IMR-90 (cell line): ENCODE results near the gene RECK. TPM values are rescaled to one million over a fixed set of nuclear protein-coding genes. Genes with fewer than 3 reads are reported as not detected.

Source experiments
- ATAC-seq: fragments of 200-7000 bp; cut with Tn5 transposase; 2 replicates; pipeline ENCODE4 v1.9.1; 2020; ENCODE audit warnings: low read depth, mild to moderate bottlenecking, moderate library complexity
- BruUV-seq: library from RNA; stranded (reverse); fragments of 400-500 nt; replicated peaks from 2 replicates; lab custom pipeline; 2021; lab: Mats Ljungman, UMichigan
- CTCF ChIA-PET: fragments of 300-600 bp; formaldehyde crosslinking; extraction: SDS; loops from one replicate; lab custom pipeline; 2021; ENCODE audit warnings: antibody characterized with exemption; lab: Yijun Ruan, JAX
- POLR2A ChIA-PET: fragments of 300-600 bp; sonication (Branson Sonifier 250); formaldehyde crosslinking; loops from one replicate; lab custom pipeline; 2022; ENCODE audit warnings: antibody characterized with exemption; ENCODE audit not compliant: unreplicated experiment; lab: Charles Lee
- DNase-seq: peaks from one replicate; pipeline ENCODE4 v3.0.0; 2013
- H2AFZ ChIP-seq: replicated peaks from 2 replicates; pipeline ENCODE3; 2013; ENCODE audit warnings: low read length, mild to moderate bottlenecking; ENCODE audit not compliant: poor library complexity
- H2AK5ac ChIP-seq: 2 replicates; pipeline ENCODE4 v1.6.1; 2013; ENCODE audit warnings: low read depth, low read length, inconsistent platforms
- H2AK9ac ChIP-seq: replicated peaks from 2 replicates; pipeline ENCODE3; 2013; ENCODE audit warnings: mild to moderate bottlenecking, low read depth, low read length, moderate library complexity; ENCODE audit not compliant: poor library complexity
- H2BK120ac ChIP-seq: 2 replicates; pipeline ENCODE4 v1.6.1; 2013; ENCODE audit warnings: low read depth, low read length, inconsistent platforms
- H2BK15ac ChIP-seq: 3 replicates; pipeline ENCODE4 v1.6.1; 2013; ENCODE audit warnings: low read depth, low read length, inconsistent platforms
- H2BK20ac ChIP-seq: 2 replicates; pipeline ENCODE4 v1.6.1; 2013; ENCODE audit warnings: low read depth, mild to moderate bottlenecking, inconsistent platforms, low read length, moderate library complexity
- H2BK5ac ChIP-seq: 2 replicates; pipeline ENCODE4 v1.6.1; 2013; ENCODE audit warnings: mild to moderate bottlenecking, low read depth, low read length, inconsistent platforms; ENCODE audit not compliant: poor library complexity, severe bottlenecking
- H3K14ac ChIP-seq: replicated peaks from 2 replicates; pipeline ENCODE4 v1.6.1; 2013; ENCODE audit warnings: low read depth, low read length, inconsistent platforms
- H3K18ac ChIP-seq: 2 replicates; pipeline ENCODE4 v1.6.1; 2013; ENCODE audit warnings: low read depth, low read length, control low read depth
- H3K23ac ChIP-seq: 2 replicates; pipeline ENCODE4 v1.6.1; 2013; ENCODE audit warnings: low read depth, low read length, inconsistent platforms
- H3K27ac ChIP-seq: 2 replicates; pipeline ENCODE4 v1.5.1; 2013; ENCODE audit warnings: mild to moderate bottlenecking, control low read depth, low read length; ENCODE audit not compliant: insufficient read depth
- H3K27me3 ChIP-seq: 2 replicates; pipeline ENCODE4 v1.6.1; 2013; ENCODE audit warnings: low read length; ENCODE audit not compliant: control insufficient read depth, insufficient read depth
- H3K36me3 ChIP-seq: 2 replicates; pipeline ENCODE4 v1.6.1; 2013; ENCODE audit warnings: low read length, mixed read lengths; ENCODE audit not compliant: control insufficient read depth, insufficient read depth
- H3K4ac ChIP-seq: 2 replicates; pipeline ENCODE4 v1.6.1; 2013; ENCODE audit warnings: low read depth, low read length, inconsistent platforms
- H3K4me1 ChIP-seq: 2 replicates; pipeline ENCODE4 v1.6.1; 2013; ENCODE audit warnings: low read length, mixed read lengths; ENCODE audit not compliant: control insufficient read depth, insufficient read depth
- H3K4me2 ChIP-seq: 2 replicates; pipeline ENCODE4 v1.6.1; 2013; ENCODE audit warnings: low read depth, mild to moderate bottlenecking, control low read depth, low read length, moderate library complexity
- H3K4me3 ChIP-seq: 2 replicates; pipeline ENCODE4 v1.5.1; 2013; ENCODE audit warnings: low read depth, mild to moderate bottlenecking, control low read depth, low read length, moderate library complexity; ENCODE audit not compliant: insufficient read depth
- H3K56ac ChIP-seq: 2 replicates; pipeline ENCODE4 v1.6.1; 2013; ENCODE audit warnings: low read length, inconsistent platforms; ENCODE audit not compliant: insufficient read depth; ENCODE audit errors: extremely low read depth
- H3K79me1 ChIP-seq, 2 experiments: 2 replicates each; pipeline ENCODE4 v1.6.1; 2013; ENCODE audit warnings: low read length in 2 of 2, inconsistent platforms in 1 of 2, low read depth in 1 of 2
- H3K9ac ChIP-seq: 2 replicates; pipeline ENCODE4 v1.6.1; 2013; ENCODE audit warnings: low read depth, low read length, control low read depth
- H3K9me1 ChIP-seq: 2 replicates; pipeline ENCODE4 v1.6.1; 2013; ENCODE audit warnings: low read length, inconsistent platforms; ENCODE audit not compliant: insufficient read depth
- H3K9me3 ChIP-seq: 2 replicates; pipeline ENCODE4 v1.6.1; 2013; ENCODE audit warnings: low read length; ENCODE audit not compliant: control insufficient read depth, insufficient read depth
- H4K20me1 ChIP-seq: 2 replicates; pipeline ENCODE4 v1.6.1; 2013; ENCODE audit warnings: low read length, inconsistent platforms; ENCODE audit not compliant: insufficient read depth
- H4K5ac ChIP-seq: 2 replicates; pipeline ENCODE4 v1.6.1; 2013; ENCODE audit warnings: mild to moderate bottlenecking, low read depth, low read length, control low read depth
- H4K8ac ChIP-seq, 2 experiments: 2 replicates each; pipeline ENCODE4 v1.6.1; 2013; ENCODE audit warnings: low read depth in 2 of 2, low read length in 2 of 2, control low read depth in 1 of 2, inconsistent platforms in 1 of 2
- H4K91ac ChIP-seq: 2 replicates; pipeline ENCODE4 v1.6.1; 2013; ENCODE audit warnings: low read depth, low read length, inconsistent platforms; ENCODE audit not compliant: insufficient read depth
- CEBPB ChIP-seq: IDR thresholded peaks from 2 replicates; pipeline ENCODE4 v1.6.1; 2012; ENCODE audit warnings: low read depth, low read length, improper control_type of control experiment
- FOS ChIP-seq: fragments of 150-350 bp; IDR thresholded peaks from 2 replicates; pipeline ENCODE4 v1.6.1; 2016; ENCODE audit warnings: low read depth, low read length
- MAZ ChIP-seq: IDR thresholded peaks from 2 replicates; pipeline ENCODE4 v1.6.1; 2012; ENCODE audit warnings: low read depth, mild to moderate bottlenecking, low read length, improper control_type of control experiment, moderate library complexity, borderline replicate concordance
- POLR2A ChIP-seq: IDR thresholded peaks from 2 replicates; pipeline ENCODE4 v1.6.1; 2012; ENCODE audit warnings: mild to moderate bottlenecking, low read depth, low read length
- RAD21 ChIP-seq: IDR thresholded peaks from 2 replicates; pipeline ENCODE4 v1.6.1; 2012; ENCODE audit warnings: low read length, improper control_type of control experiment
- RFX5 ChIP-seq: IDR thresholded peaks from 2 replicates; pipeline ENCODE4 v1.8.0; 2012; ENCODE audit warnings: low read depth, mild to moderate bottlenecking, low read length, moderate library complexity
- WGBS, 2 experiments: methylation state at CpG; one replicate each; pipeline versions ENCODE4 v1.1.5 to v1.1.7; 2013; ENCODE audit warnings: missing lambda C conversion rate in 2 of 2; ENCODE audit not compliant: insufficient read length in 1 of 2; ENCODE audit errors: extremely low coverage in 2 of 2; 5-methylcytosine and 5-hydroxymethylcytosine counted together
- dilution Hi-C: fragments of 300-500 bp; cut with HindIII; formaldehyde crosslinking; loops from one replicate; pipeline ENCODE4 v1.14.3; 2018; ENCODE audit warnings: low sequenced_read_pairs; ENCODE audit not compliant: unreplicated experiment
- in situ Hi-C: fragments of 300-500 bp; cut with MboI; formaldehyde crosslinking; loops from 3 replicates; pipeline ENCODE4 v1.14.3; 2019; ENCODE audit warnings: low sequenced_read_pairs, inconsistent platforms, mixed read lengths
- intact Hi-C: fragments of 100-400 bp; cut with micrococcal nuclease; formaldehyde crosslinking; loops from 2 replicates; pipeline ENCODE4 v1.10.0; 2022
- polyA plus RNA-seq, 3 experiments: library from polyadenylated mRNA; depleted of rRNA; stranded (reverse); fragments of >200 nt; gene quantifications; 2 replicates each; pipeline ENCODE4 v1.2.3, GENCODE V29; 2012; ENCODE audit warnings: low replicate concordance in 1 of 3
- total RNA-seq: library from RNA; depleted of rRNA; stranded (reverse); fragments of >200 nt; gene quantifications from 2 replicates; pipeline ENCODE4 v1.2.3, GENCODE V29; 2012

The RECK gene
- total and polyA plus RNA-seq, 2 of the 4 experiments (the other 2 are of a cell fraction): 23.5 to 44.0 TPM

- CTCF ChIA-PET: interaction anchor here (0.6 to 2.2 kb wide), 4 partner anchors 9 to 102 kb away, joined by 3 to 8 read pairs (median 4); no protein-coding TSS in a partner anchor
- no peaks in the 10 kb centered on the region for H3K9me3 ChIP-seq
- ATAC-seq: peak; percentile 78
- H3K4me2 ChIP-seq: peak overlapping the region; percentile 18; the same call in 1 of the 2 replicates
- POLR2A ChIA-PET: interaction anchor here (0.7 to 1.0 kb wide), 2 partner anchors 10 to 15 kb away, joined by 3 to 4 read pairs; no protein-coding TSS in a partner anchor
- peak overlapping the region; percentile 5; the same call in 1 of the 2 replicates for H3K14ac ChIP-seq
- peak overlapping the region; percentile 87 for H2BK5ac ChIP-seq
- H2BK20ac ChIP-seq: peak overlapping the region; percentile 22
- H3K79me1 ChIP-seq: peaks cover 11 to 70% of the 10 kb centered on the region in 2 experiments; a peak in 3 of 4 replicates
- WGBS, 2 experiments: 0% methylated on average over 1 of the region's 4 CpGs; no CpG with 5 or more reads in 1 of the 2 experiments
- peak overlapping the region; percentile 39 for H3K23ac ChIP-seq
- H3K18ac ChIP-seq: peak overlapping the region; percentile 32
- peak; percentile 79 for DNase-seq
- dilution Hi-C loops: no loop called here
- peak overlapping the region; percentile 33; the same call in 1 of the 2 replicates for H4K5ac ChIP-seq
- TF ChIP-seq RFX5 (no peak), CEBPB (no peak), MAZ (no peak; the same call in 1 of the 2 replicates), FOS (peak; percentile 51), POLR2A (no peak), RAD21 (no peak)
- H3K9me1 ChIP-seq: peaks cover 32% of the 10 kb centered on the region
- H4K20me1 ChIP-seq: peaks cover 23% of the 10 kb centered on the region
- peak overlapping the region; percentile 30 to 68; a peak in 2 of 4 replicates for H4K8ac ChIP-seq
- in situ Hi-C loops: no loop called here
- no peak overlapping the region for H3K4me3 ChIP-seq
- no peaks in the 10 kb centered on the region for H3K27me3 ChIP-seq
- peak overlapping the region; percentile 24; the same call in 1 of the 2 replicates for H3K56ac ChIP-seq
- intact Hi-C loops: no loop called here
- H3K27ac ChIP-seq: peak overlapping the region; percentile 71
- peak overlapping the region; percentile 73 for H4K91ac ChIP-seq
- H2BK15ac ChIP-seq: peak overlapping the region; percentile 78; the same call in 1 of the 3 replicates
- H2AFZ ChIP-seq: peak overlapping the region; percentile 25
- H3K4ac ChIP-seq: peak overlapping the region; percentile 74
- H3K36me3 ChIP-seq: peaks cover 51% of the 10 kb centered on the region
- no peak overlapping the region for H3K9ac ChIP-seq
- peak overlapping the region; percentile 78 for H2BK120ac ChIP-seq
- H2AK5ac ChIP-seq: peak overlapping the region; percentile 94
- peaks cover 26% of the 10 kb centered on the region for H3K4me1 ChIP-seq
- H2AK9ac ChIP-seq: peak overlapping the region; percentile 86
- no TSS peak for BruUV-seq
Measured at GRCh38 chr9:36149197-36149596, 112.5 kb downstream of the RECK start.
